Kidney epithelial cell (primary cell): ENCODE results near the gene C3. TPM values are rescaled to one million over a fixed set of nuclear protein-coding genes. Genes with fewer than 3 reads are reported as not detected.

Experiments
- DNase-seq: peaks from one replicate; pipeline ENCODE4 v3.0.0-alpha.2; 2010; ENCODE audit warnings: low read depth
- H3K27me3 ChIP-seq: 2 replicates; pipeline ENCODE4 v1.6.0; 2011; ENCODE audit warnings: low read length; ENCODE audit not compliant: control insufficient read depth, insufficient read depth
- H3K36me3 ChIP-seq: 2 replicates; pipeline ENCODE4 v1.5.1; 2011; ENCODE audit warnings: low read length; ENCODE audit not compliant: control insufficient read depth, insufficient read depth
- H3K4me3 ChIP-seq: 2 replicates; pipeline ENCODE4 v1.5.1; 2011; ENCODE audit warnings: low read depth, mild to moderate bottlenecking, control low read depth, low read length
- CTCF ChIP-seq: IDR thresholded peaks from 2 replicates; pipeline ENCODE4 v1.5.1; 2011; ENCODE audit warnings: mild to moderate bottlenecking, moderate library complexity, low read length, control low read depth, inconsistent platforms; ENCODE audit not compliant: insufficient read depth, poor library complexity, severe bottlenecking
- total RNA-seq: library from RNA; depleted of rRNA; stranded (reverse); fragments of >200 nt; gene quantifications from 2 replicates; pipeline ENCODE4 v1.2.3, GENCODE V29; 2015

Gene C3
- total RNA-seq, 1 donor from 2014 or later: 58.5 TPM

GRCh38 chr19:6706633-6706958, 13.9 kb downstream of the C3 start:
- H3K36me3 ChIP-seq: no peaks in the 10 kb centered on the region
- no peak for TF ChIP-seq CTCF
- DNase-seq: no peak
- no peak overlapping the region for H3K4me3 ChIP-seq
- peaks cover 19% of the 10 kb centered on the region for H3K27me3 ChIP-seq

- DNase-seq: no peak
- no peak for TF ChIP-seq CTCF
- Histone ChIP-seq H3K36me3 (no peaks in the 10 kb centered on the region), H3K27me3 (peaks cover 19% of the 10 kb centered on the region), H3K4me3 (no peak overlapping the region)
Measured at GRCh38 chr19:6705931-6706632, 14.4 kb downstream of the C3 start.

- H3K4me3 ChIP-seq: no peak overlapping the region
- no peak for DNase-seq
- TF ChIP-seq CTCF: no peak
- no peaks in the 10 kb centered on the region for H3K36me3 ChIP-seq
- no peaks in the 10 kb centered on the region for H3K27me3 ChIP-seq
Measured at GRCh38 chr19:6700586-6701316, 19.7 kb downstream of the C3 start.

- no peak for DNase-seq
- Histone ChIP-seq H3K36me3 (no peaks in the 10 kb centered on the region), H3K4me3 (no peak overlapping the region)
Measured at GRCh38 chr19:6699935-6700334, 20.5 kb downstream of the C3 start.

GRCh38 chr19:6697291-6697690, 23.2 kb downstream of the C3 start:
- H3K27me3 ChIP-seq: no peaks in the 10 kb centered on the region
- H3K4me3 ChIP-seq: no peak overlapping the region
- no peak for DNase-seq
- no peak for TF ChIP-seq CTCF
- H3K36me3 ChIP-seq: no peaks in the 10 kb centered on the region

More at GRCh38 chr19:6699935-6700334, 20.5 kb downstream of the C3 start:
- no peaks in the 10 kb centered on the region for H3K27me3 ChIP-seq
- no peak for TF ChIP-seq CTCF
